Activated CD4-positive, CD25-positive, alpha-beta regulatory T cell (primary cell): ENCODE results near the gene STKLD1.
A peak's percentile ranks its signal among the peaks of the same experiment; 100 is the strongest.
"Not testable (repeated sequence)": the region's sequence is repeated elsewhere in the genome, so short reads cannot be mapped to it uniquely, and the experiment has no call there.

Experiments used
- DNase-seq, 4 experiments: peaks; one replicate each; lab custom pipeline; 2025; lab: John Stamatoyannopoulos, UW

The STKLD1 gene

GRCh38 chr9:133385452-133385851, 9.3 kb downstream of the STKLD1 start:
- no peak for DNase-seq

DNA sequence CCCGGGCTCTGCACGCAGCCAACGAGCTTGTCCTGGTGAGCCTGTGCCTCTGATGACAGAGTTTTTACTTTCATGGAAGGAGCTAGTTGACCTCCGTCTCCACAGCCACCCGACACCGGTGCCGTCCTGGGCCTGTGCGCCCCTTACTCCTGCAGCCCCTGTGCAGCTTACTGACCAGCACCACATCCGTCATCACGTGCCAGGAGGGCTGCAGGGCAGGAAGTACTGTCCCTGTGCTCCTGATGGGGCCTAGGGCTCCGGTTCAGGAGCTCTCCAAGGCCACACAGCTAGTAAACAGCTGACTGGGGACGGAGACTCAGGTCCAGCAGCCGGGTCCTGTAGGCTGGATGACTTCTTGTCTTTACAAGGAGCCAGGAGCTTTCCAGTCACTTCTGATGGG, 10.2 kb downstream of the STKLD1 start:
- no peak for DNase-seq

DNA sequence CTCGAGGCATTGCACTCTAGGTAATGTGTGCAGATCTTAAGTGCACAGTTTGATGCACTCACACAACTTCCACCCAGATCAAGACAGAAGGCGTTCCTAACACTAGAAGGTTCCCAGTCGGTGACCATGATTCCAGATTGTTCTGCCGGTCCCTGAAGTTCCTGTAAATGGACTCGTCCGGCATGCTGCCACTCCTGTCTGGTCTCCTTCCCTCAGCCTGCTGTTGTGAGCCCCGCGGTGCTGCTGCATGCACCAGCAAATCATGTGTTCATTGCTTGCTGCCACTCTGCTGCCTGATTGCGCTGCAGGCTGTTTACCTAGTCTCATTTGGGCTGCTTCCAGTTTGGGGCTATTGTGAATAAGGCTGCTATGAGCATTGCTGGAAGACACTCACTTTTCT, 11.5 kb downstream of the STKLD1 start:
- no peak for DNase-seq

- DNase-seq = no peak
These were observed 12.9 kb downstream of the STKLD1 start for GRCh38 chr9:133389025-133389557.

GRCh38 chr9:133389562-133389961, 13.4 kb downstream of the STKLD1 start:
- no peak for DNase-seq

DNA sequence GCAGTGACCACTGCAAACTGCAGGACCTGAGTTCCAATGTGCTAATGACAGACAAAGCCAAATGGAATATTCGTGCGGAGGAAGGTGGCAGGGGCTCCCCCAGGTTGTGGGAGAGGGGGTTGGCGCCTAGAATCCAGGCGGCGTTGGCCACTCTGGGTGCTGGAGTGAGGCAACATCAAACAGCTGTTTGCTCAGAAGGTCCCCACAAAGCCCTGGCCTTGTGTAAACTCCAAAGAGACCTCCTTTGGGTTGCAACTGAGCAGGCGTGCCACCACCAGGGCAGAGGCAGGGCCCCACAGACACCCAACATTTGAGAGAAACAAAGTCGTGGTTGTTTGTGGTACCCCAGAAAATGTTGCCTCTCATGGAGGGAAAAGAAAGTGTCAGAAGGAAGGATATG, 14.5 kb downstream of the STKLD1 start:
- no peak for DNase-seq

DNA sequence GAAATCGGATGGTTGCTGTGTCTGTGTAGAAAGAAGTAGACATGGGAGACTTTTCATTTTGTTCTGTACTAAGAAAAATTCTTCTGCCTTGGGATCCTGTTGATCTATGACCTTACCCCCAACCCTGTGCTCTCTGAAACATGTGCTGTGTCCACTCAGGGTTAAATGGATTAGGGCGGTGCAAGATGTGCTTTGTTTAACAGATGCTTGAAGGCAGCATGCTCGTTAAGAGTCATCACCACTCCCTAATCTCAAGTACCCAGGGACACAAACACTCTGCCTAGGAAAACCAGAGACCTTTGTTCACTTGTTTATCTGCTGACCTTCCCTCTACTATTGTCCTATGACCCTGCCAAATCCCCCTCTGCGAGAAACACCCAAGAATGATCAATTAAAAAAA, 15.3 kb downstream of the STKLD1 start:
- not testable (repeated sequence) for DNase-seq

DNA sequence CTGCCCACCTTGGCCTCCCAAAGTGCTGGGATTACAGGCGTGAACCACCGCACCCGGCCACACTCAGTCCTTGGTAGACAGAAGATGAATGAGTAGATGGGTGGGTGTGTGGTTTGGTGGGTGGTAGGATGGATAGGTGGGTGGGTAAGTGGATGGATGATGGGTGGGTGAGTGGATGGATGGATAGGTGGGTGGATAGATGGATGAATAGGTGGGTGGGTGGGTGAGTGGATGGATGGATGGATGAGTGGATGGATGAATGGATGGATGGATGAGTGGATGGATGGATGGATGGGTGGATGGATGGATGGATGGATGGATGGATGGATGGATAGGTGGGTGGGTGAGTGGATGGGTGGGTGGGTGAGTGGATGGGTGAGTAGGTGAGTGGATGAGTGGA, 16.1 kb downstream of the STKLD1 start:
- DNase-seq = not testable (repeated sequence)

DNA sequence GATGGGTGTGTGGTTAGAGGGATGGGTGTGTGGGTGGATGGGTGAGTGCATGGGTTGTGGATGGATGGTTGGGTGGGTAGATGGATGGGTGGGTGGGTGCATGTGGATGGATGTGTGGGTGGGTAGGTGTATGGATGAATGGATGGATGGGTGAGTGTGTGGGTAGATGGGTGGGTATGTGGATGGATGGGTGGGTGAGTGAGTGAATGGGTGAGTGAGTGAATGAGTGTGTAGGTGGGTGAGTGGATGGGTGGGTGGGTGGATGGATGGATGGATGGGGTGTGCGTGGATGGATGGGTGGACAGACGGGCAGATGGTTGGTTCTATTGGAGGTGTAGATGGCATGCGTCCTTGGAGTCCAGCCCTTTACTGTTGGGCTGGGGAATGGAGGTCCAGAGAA, 17.2 kb downstream of the STKLD1 start:
- DNase-seq = no peak

- no peak for DNase-seq
These were observed 18.6 kb downstream of the STKLD1 start for GRCh38 chr9:133394687-133395271.

GRCh38 chr9:133396952-133397351, 20.8 kb downstream of the STKLD1 start:
- DNase-seq = no peak

DNA sequence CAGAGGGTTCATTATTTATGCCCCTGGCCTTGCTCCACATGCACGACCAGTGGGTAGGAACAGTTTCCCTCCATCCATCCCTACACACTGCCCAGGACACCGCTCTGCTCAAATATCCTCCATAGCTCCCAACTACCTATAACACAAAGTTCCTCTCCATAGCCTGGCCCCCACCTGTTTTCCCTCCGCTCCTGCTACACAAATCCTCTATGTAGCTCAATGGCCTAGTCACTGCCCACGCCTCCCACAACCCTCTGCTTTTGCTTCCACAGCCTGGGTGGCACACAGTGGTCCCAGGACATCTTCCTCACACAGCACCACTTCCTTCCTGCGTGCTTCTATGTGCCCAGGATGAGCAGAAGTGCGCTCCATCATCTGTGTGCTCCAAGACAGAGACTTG, 21.2 kb downstream of the STKLD1 start:
- DNase-seq = no peak

- DNase-seq = no peak
These were observed 21.7 kb downstream of the STKLD1 start for GRCh38 chr9:133397895-133398294.

GRCh38 chr9:133400292-133400691, 24.1 kb downstream of the STKLD1 start:
- DNase-seq = no peak

- DNase-seq = no peak
These were observed 25.4 kb downstream of the STKLD1 start for GRCh38 chr9:133401588-133401987.

DNA sequence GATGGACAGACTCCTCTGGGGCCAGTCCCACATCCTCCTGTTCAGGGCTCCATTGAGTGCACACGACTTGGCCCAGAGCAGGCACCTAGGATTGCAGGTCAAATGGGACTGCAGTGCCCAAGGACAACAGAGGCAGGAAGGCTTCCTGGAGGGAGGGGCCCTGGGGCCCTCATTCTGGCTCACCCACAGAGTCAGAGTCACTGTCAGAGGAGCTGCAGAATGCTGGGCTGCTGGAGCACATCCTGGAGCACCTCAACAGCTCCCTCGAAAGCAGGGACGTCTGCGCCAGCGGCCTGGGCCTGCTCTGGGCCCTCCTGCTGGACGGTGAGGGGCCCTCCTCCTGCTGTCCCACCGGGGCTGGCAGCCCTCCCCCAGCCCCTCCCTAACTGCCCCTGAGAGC, 26.5 kb downstream of the STKLD1 start:
- no peak for DNase-seq

- DNase-seq = peak; percentile 9 to 53 (median 40)
These were observed 27.7 kb downstream of the STKLD1 start for GRCh38 chr9:133403766-133404453.

- no peak for DNase-seq
These were observed 28.4 kb downstream of the STKLD1 start for GRCh38 chr9:133404454-133405002.

DNA sequence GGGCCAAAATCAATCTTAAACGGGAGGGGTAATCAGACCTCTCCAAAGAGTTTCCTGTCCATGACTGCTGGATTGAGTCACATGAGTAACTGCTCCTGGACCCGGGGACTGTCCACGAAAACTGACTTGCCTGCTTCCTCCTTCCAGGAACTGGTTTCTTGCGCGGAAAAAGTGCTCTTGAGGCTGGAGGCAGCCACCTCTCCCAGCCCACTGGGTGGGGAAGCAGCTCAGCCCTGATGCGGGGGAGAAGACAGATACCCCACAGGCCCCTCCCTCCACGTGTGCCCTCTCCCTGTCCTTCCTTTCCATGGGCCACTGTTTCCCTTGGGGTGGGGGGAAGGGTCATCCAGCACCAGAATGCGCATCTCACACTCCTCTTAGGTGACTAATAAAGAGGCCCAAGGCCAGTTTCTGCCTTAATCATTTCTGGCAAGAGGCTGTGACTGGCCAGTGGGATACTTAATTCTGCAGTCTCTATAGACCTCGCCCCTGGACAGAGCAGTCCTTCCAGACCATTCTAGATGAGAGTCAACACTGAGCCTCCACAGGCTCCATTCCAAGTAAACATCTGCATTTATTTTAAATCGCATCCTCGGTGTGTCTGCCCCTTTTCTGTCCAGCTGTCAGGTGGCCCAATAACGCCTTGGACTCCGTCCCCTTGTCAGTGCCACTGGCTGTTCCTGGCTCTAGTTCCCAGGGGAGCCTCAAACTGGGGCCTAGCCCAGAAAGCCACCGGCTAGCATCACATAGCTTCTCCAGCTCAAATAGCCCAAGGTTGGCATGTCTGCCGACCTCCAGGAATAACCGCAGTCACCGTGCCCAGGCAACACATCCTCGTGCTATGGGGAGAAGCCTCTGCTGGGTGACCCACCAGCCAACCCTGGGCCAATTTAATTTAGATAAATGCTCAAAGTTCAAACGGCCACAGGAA, 29.6 kb downstream of the STKLD1 start:
- no peak for DNase-seq

DNA sequence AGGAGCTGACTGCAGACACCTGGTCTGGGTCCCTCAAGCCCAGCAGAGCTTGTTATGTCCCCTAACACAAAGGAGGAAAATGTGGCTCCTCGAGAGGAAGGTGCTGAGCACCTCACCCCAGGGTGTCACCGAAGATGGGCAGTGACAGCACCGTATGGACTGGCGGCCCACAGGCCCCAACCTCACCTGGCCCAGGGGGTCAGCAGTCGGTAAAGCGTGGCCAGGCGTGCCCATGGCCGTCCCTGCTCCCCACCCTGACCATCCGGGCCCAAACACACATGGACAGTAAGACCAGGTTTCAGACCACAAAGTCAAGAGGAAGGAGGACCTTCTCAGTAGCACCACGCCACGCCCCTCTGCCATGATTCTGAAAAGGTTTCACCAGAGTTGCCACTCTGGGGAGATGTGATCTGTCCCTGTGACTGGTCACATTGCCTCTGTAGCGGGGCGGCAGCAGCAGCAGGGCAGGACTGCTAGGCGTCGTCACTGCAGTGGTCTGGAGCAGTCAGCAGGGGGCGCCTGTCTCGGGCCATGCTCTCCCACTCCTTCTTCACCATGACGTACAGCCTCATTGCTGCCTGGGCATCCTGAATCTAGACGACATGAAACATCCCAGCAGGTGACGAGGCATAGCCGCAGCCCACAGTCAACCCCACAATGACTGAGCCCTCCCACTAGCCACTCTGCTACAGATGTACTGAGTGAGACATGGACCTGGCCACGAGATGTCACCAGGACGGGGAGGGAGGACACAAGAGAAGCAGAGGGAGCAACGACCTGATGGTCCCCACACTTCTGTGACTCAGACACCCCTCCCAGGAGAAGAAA, 30.5 kb downstream of the STKLD1 start:
- peak; percentile 47 to 67 (median 56) for DNase-seq

GRCh38 chr9:133408042-133408441, 31.9 kb downstream of the STKLD1 start:
- no peak for DNase-seq
